A549 (cell line): ENCODE measurements around the gene RMP24.

Experiments used
- ATAC-seq, 2 experiments: fragments of 200-7000 bp in 1 of 2; fragments of >200 bp in 1 of 2; cut with Nextera tagmentation in 1 of 2; cut with Tn5 transposase in 1 of 2; 3 replicates each; pipeline versions ENCODE4 v1.8.0 to v1.9.1; 2018 to 2020; ENCODE audit warnings: mild to moderate bottlenecking in 1 of 2, moderate library complexity in 1 of 2
- CTCF ChIA-PET: fragments of 300-600 bp; sonication (Branson Sonifier 250); formaldehyde crosslinking; extraction: SDS; loops from one replicate; lab custom pipeline; 2021; ENCODE audit warnings: antibody characterized with exemption, inconsistent platforms; lab: Yijun Ruan, JAX
- POLR2A ChIA-PET: fragments of 350-600 bp; formaldehyde crosslinking; extraction: SDS; loops from one replicate; lab custom pipeline; 2021; ENCODE audit warnings: antibody characterized with exemption, inconsistent platforms; lab: Yijun Ruan, JAX
- DNase-seq, 2 experiments: peaks; one replicate each; pipeline versions ENCODE4 v3.0.0 to v3.0.0-alpha.2; 2011 to 2016; ENCODE audit warnings: low read depth in 1 of 2, low spot score in 1 of 2
- FAIRE-seq: peaks from 2 replicates; lab custom pipeline; 2011; peaks lifted over from hg19 to GRCh38; lab: Jason Lieb, UNC
- H3K27ac ChIP-seq, 2 experiments: fragments of >200 bp; sonication (Bioruptor Twin); formaldehyde crosslinking; 3 replicates each; pipeline ENCODE4 v1.5.1; 2016 to 2017
- H3K4me1 ChIP-seq: fragments of >200 bp; sonication (Bioruptor Twin); formaldehyde crosslinking; 3 replicates; pipeline ENCODE4 v1.6.1; 2016
- H3K4me2 ChIP-seq: fragments of >200 bp; sonication (Bioruptor Twin); formaldehyde crosslinking; 3 replicates; pipeline ENCODE4 v1.6.1; 2016
- H3K4me3 ChIP-seq: fragments of >200 bp; sonication (Bioruptor Twin); formaldehyde crosslinking; 3 replicates; pipeline ENCODE4 v1.5.1; 2016
- H3K9me3 ChIP-seq: fragments of >200 bp; sonication (Bioruptor Twin); formaldehyde crosslinking; 3 replicates; pipeline ENCODE4 v1.6.1; 2016
- CEBPB ChIP-seq, 2 experiments: fragments of >200 bp in 1 of 2; sonication (Bioruptor Twin) in 1 of 2; formaldehyde crosslinking in 1 of 2; IDR thresholded peaks; 2 replicates each; pipeline ENCODE4 v1.6.1; 2012 to 2016
- EP300 ChIP-seq, 2 experiments: fragments of >200 bp; sonication (Bioruptor Twin); formaldehyde crosslinking; IDR thresholded peaks; 2 replicates in 1 of 2; 3 replicates in 1 of 2; pipeline ENCODE4 v1.6.1; 2016 to 2017
- FOSB ChIP-seq: fragments of 250-450 bp; sonication (Bioruptor Pico); IDR thresholded peaks from 2 replicates; pipeline ENCODE4 v1.5.0; 2020; ENCODE audit warnings: mild to moderate bottlenecking, moderate library complexity
- FOXS1 ChIP-seq: fragments of 250-450 bp; sonication (Bioruptor Pico); IDR thresholded peaks from 2 replicates; pipeline ENCODE4 v1.5.0; 2020; ENCODE audit warnings: mild to moderate bottlenecking, moderate library complexity
- GATA3 ChIP-seq: IDR thresholded peaks from 2 replicates; pipeline ENCODE4 v1.6.1; 2012; ENCODE audit warnings: borderline replicate concordance
- HEYL ChIP-seq: fragments of 250-450 bp; sonication (Bioruptor Pico); IDR thresholded peaks from 2 replicates; pipeline ENCODE4 v1.8.0; 2021; ENCODE audit warnings: mild to moderate bottlenecking, moderate library complexity
- HOXB5 ChIP-seq: fragments of 250-450 bp; sonication (Bioruptor Pico); IDR thresholded peaks from 2 replicates; pipeline ENCODE4 v1.5.0; 2020; ENCODE audit warnings: mild to moderate bottlenecking, moderate library complexity
- JUNB ChIP-seq: fragments of >200 bp; sonication (Bioruptor Twin); formaldehyde crosslinking; IDR thresholded peaks from 2 replicates; pipeline ENCODE4 v1.6.1; 2016
- KDM1A ChIP-seq: fragments of 200-600 bp; sonication (generic); IDR thresholded peaks from 2 replicates; pipeline ENCODE4 v1.6.1; 2016; ENCODE audit warnings: low read depth, mild to moderate bottlenecking
- KDM5A ChIP-seq: fragments of 200-600 bp; sonication (generic); IDR thresholded peaks from 2 replicates; pipeline ENCODE4 v1.6.1; 2016; ENCODE audit warnings: antibody characterized with exemption, mild to moderate bottlenecking
- MAZ ChIP-seq: fragments of 150-350 bp; IDR thresholded peaks from 2 replicates; pipeline ENCODE4 v1.6.1; 2014; ENCODE audit warnings: antibody characterized with exemption, low read depth, low read length, borderline replicate concordance
- MYC ChIP-seq: IDR thresholded peaks from 2 replicates; pipeline ENCODE4 v1.6.1; 2012; ENCODE audit warnings: mild to moderate bottlenecking, inconsistent platforms, low read length, improper control_type of control experiment, borderline replicate concordance
- NPAS2 ChIP-seq: fragments of 250-450 bp; sonication (Bioruptor Pico); IDR thresholded peaks from 2 replicates; pipeline ENCODE4 v1.8.0; 2022; ENCODE audit warnings: mild to moderate bottlenecking, moderate library complexity, borderline replicate concordance
- PHF8 ChIP-seq: fragments of 200-600 bp; sonication (generic); IDR thresholded peaks from 2 replicates; pipeline ENCODE4 v1.6.1; 2016; ENCODE audit warnings: low read depth, mild to moderate bottlenecking, antibody characterized with exemption, moderate library complexity, borderline replicate concordance
- POLR2AphosphoS2 ChIP-seq: conservative IDR thresholded peaks from 2 replicates; pipeline ENCODE4 v1.6.1; 2012; ENCODE audit warnings: low read length, improper control_type of control experiment, inconsistent platforms
- RARB ChIP-seq: fragments of 250-450 bp; sonication (Bioruptor Pico); IDR thresholded peaks from 2 replicates; pipeline ENCODE4 v1.8.0; 2021; ENCODE audit warnings: mild to moderate bottlenecking, moderate library complexity
- RCOR1 ChIP-seq: fragments of 150-350 bp; IDR thresholded peaks from 2 replicates; pipeline ENCODE4 v1.6.1; 2014; ENCODE audit warnings: antibody characterized with exemption, low read length, low read depth
- SREBF2 ChIP-seq: fragments of 450-650 bp; IDR thresholded peaks from 2 replicates; pipeline ENCODE4 v1.6.1; 2014; ENCODE audit warnings: mild to moderate bottlenecking, moderate library complexity
- ZSCAN20 ChIP-seq: fragments of 250-450 bp; sonication (Bioruptor Pico); IDR thresholded peaks from 2 replicates; pipeline ENCODE4 v1.8.0; 2022; ENCODE audit warnings: mild to moderate bottlenecking, moderate library complexity
- WGBS: methylation state at CpG from one replicate; pipeline ENCODE4 v1.1.6; 2017; ENCODE audit errors: missing lambda C conversion rate; 5-methylcytosine and 5-hydroxymethylcytosine counted together
- TF ChIP-seq, protein P1 (sequence below): fragments of 250-450 bp; sonication (Bioruptor Pico); IDR thresholded peaks from 2 replicates; pipeline ENCODE4 v1.5.0; 2021; ENCODE audit warnings: mild to moderate bottlenecking, moderate library complexity, borderline replicate concordance
- TF ChIP-seq, protein P2 (sequence below): fragments of >200 bp; sonication (Bioruptor Twin); formaldehyde crosslinking; IDR thresholded peaks from 3 replicates; pipeline ENCODE4 v1.5.1; 2016
- TF ChIP-seq, protein P3 (sequence below): fragments of 200-600 bp; sonication (generic); IDR thresholded peaks from 2 replicates; pipeline ENCODE4 v1.6.1; 2016; ENCODE audit warnings: antibody characterized with exemption, mild to moderate bottlenecking, moderate library complexity
- TF ChIP-seq, protein P4 (sequence below): fragments of >200 bp; sonication (Bioruptor Twin); formaldehyde crosslinking; IDR thresholded peaks from 2 replicates; pipeline ENCODE4 v1.6.1; 2016
- TF ChIP-seq, protein P5 (sequence below): IDR thresholded peaks from 2 replicates; pipeline ENCODE4 v1.6.1; 2012
- TF ChIP-seq, protein P6 (sequence below): fragments of 450-650 bp; IDR thresholded peaks from 2 replicates; pipeline ENCODE4 v1.6.1; 2014; ENCODE audit warnings: antibody characterized with exemption

RMP24 gene

DNA sequence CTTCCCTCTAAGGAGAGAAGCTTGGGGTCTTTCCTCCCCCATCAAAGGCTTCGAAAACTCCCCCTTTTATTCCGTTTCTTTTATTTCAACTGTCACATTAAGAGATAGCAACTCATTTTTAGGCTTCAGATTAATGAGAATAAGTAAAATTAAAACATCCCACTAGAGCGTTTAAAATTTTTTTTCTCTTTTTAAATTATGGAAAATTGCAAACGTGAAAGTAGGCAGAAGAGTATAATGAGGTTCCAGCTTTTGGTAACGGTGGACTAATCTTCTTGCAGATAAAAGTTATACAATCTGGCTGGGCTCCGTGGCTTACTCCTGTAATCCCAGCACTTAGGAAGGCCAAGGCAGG is 21.9 kb upstream of the RMP24 start:
- H3K9me3 ChIP-seq: no peaks in the 10 kb centered on the region
- CTCF ChIA-PET: interaction anchor here (0.7 to 3.3 kb wide), 15 partner anchors 8 to 199 kb away, joined by 3 to 18 read pairs (median 5); no protein-coding TSS in a partner anchor
- DNase-seq: no peak
- peak overlapping the region; percentile 66 for H3K4me2 ChIP-seq
- H3K4me1 ChIP-seq: no peaks in the 10 kb centered on the region
- TF ChIP-seq SREBF2 (no peak), KDM5A (no peak), RARB (CRISPR knock-in tag) (no peak), GATA3 (no peak), MYC (no peak), HOXB5 (no peak), RCOR1 (no peak)
- TF ChIP-seq, protein P1, sequence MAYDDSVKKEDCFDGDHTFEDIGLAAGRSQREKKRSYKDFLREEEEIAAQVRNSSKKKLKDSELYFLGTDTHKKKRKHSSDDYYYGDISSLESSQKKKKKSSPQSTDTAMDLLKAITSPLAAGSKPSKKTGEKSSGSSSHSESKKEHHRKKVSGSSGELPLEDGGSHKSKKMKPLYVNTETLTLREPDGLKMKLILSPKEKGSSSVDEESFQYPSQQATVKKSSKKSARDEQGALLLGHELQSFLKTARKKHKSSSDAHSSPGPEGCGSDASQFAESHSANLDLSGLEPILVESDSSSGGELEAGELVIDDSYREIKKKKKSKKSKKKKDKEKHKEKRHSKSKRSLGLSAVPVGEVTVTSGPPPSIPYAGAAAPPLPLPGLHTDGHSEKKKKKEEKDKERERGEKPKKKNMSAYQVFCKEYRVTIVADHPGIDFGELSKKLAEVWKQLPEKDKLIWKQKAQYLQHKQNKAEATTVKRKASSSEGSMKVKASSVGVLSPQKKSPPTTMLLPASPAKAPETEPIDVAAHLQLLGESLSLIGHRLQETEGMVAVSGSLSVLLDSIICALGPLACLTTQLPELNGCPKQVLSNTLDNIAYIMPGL: no peak
- FAIRE-seq: no peak
- 5% methylated on average over 6 of the region's 6 CpGs for WGBS
- POLR2A ChIA-PET: no interaction called here
- no peak for ATAC-seq
- no peak overlapping the region for H3K27ac ChIP-seq
- no peak overlapping the region; the same call in 2 of the 3 replicates for H3K4me3 ChIP-seq

DNA sequence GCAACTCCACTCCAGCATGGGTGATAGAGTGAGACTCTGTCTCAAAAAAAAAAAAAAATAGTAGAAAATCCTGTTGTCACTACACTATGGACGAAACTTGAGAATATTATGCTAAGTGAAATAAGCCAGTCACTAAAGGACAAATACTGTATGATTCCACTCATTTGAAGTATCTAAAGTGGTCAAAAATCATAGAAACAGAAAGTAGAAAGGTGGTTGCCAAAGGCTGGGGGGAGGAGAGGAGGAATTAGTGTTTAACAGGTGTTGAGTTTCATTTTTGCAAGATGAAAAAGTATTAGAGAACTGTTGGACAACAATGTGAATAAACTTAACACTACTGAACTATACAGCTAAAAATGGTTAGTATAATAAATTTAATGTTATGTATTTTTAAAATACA is 18.8 kb upstream of the RMP24 start:
- WGBS: 75% methylated on average over 1 of the region's 1 CpG
- ChIA-PET CTCF (no interaction called here), POLR2A (no interaction called here)
- no peak for DNase-seq
- Histone ChIP-seq H3K4me1 (no peaks in the 10 kb centered on the region), H3K4me2 (no peak overlapping the region), H3K27ac (no peak overlapping the region), H3K4me3 (no peak overlapping the region), H3K9me3 (no peaks in the 10 kb centered on the region)
- TF ChIP-seq CEBPB (IDR thresholded peaks at IDR 0.05) (no peak), FOSB (CRISPR knock-in tag) (no peak), PHF8 (no peak), HEYL (CRISPR knock-in tag) (no peak), MAZ (no peak), JUNB (no peak), NPAS2 (CRISPR knock-in tag) (no peak), FOXS1 (CRISPR knock-in tag) (no peak), KDM1A (no peak), KDM5A (no peak)
- TF ChIP-seq, protein P2, sequence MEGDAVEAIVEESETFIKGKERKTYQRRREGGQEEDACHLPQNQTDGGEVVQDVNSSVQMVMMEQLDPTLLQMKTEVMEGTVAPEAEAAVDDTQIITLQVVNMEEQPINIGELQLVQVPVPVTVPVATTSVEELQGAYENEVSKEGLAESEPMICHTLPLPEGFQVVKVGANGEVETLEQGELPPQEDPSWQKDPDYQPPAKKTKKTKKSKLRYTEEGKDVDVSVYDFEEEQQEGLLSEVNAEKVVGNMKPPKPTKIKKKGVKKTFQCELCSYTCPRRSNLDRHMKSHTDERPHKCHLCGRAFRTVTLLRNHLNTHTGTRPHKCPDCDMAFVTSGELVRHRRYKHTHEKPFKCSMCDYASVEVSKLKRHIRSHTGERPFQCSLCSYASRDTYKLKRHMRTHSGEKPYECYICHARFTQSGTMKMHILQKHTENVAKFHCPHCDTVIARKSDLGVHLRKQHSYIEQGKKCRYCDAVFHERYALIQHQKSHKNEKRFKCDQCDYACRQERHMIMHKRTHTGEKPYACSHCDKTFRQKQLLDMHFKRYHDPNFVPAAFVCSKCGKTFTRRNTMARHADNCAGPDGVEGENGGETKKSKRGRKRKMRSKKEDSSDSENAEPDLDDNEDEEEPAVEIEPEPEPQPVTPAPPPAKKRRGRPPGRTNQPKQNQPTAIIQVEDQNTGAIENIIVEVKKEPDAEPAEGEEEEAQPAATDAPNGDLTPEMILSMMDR: no peak
- ATAC-seq: no peak
- no peak for FAIRE-seq

DNA sequence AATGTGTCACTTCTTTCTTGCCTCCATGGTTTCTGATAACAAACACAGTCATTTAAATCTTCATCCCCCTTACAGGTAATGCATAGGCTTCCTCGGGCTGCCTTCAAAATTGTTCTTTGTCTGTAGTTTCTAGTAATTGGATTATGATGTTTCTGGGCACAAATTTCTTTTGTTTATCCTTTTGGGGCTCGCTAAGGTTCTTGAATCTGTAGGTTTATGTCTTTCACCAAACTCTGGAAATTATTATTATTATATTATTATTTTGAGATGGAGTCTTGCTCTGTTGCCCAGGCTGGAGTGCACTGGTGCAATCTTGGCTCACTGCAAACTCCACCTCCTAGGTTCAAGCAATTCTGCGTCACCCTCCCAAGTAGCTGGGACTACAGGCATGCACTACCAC is 16.3 kb upstream of the RMP24 start:
- no peak overlapping the region for H3K27ac ChIP-seq
- DNase-seq (no peak), FAIRE-seq (no peak), ATAC-seq (no peak)
- H3K9me3 ChIP-seq: peaks cover 7% of the 10 kb centered on the region; the same call in 1 of the 3 replicates
- H3K4me2 ChIP-seq: no peak overlapping the region
- no peak overlapping the region for H3K4me3 ChIP-seq
- WGBS: 22% methylated on average over 3 of the region's 3 CpGs
- ChIA-PET CTCF (no interaction called here), POLR2A (no interaction called here)
- no peaks in the 10 kb centered on the region for H3K4me1 ChIP-seq
- TF ChIP-seq JUNB: no peak
- TF ChIP-seq, protein P3, sequence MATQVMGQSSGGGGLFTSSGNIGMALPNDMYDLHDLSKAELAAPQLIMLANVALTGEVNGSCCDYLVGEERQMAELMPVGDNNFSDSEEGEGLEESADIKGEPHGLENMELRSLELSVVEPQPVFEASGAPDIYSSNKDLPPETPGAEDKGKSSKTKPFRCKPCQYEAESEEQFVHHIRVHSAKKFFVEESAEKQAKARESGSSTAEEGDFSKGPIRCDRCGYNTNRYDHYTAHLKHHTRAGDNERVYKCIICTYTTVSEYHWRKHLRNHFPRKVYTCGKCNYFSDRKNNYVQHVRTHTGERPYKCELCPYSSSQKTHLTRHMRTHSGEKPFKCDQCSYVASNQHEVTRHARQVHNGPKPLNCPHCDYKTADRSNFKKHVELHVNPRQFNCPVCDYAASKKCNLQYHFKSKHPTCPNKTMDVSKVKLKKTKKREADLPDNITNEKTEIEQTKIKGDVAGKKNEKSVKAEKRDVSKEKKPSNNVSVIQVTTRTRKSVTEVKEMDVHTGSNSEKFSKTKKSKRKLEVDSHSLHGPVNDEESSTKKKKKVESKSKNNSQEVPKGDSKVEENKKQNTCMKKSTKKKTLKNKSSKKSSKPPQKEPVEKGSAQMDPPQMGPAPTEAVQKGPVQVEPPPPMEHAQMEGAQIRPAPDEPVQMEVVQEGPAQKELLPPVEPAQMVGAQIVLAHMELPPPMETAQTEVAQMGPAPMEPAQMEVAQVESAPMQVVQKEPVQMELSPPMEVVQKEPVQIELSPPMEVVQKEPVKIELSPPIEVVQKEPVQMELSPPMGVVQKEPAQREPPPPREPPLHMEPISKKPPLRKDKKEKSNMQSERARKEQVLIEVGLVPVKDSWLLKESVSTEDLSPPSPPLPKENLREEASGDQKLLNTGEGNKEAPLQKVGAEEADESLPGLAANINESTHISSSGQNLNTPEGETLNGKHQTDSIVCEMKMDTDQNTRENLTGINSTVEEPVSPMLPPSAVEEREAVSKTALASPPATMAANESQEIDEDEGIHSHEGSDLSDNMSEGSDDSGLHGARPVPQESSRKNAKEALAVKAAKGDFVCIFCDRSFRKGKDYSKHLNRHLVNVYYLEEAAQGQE: no peak
- no peak for TF ChIP-seq CEBPB (IDR thresholded peaks at IDR 0.05)
- TF ChIP-seq EP300 (IDR thresholded peaks at IDR 0.05): no peak
- TF ChIP-seq ZSCAN20 (CRISPR knock-in tag): no peak
- TF ChIP-seq, protein P4, sequence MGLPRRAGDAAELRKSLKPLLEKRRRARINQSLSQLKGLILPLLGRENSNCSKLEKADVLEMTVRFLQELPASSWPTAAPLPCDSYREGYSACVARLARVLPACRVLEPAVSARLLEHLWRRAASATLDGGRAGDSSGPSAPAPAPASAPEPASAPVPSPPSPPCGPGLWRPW: no peak
- TF ChIP-seq HOXB5: no peak
- TF ChIP-seq, protein P5, sequence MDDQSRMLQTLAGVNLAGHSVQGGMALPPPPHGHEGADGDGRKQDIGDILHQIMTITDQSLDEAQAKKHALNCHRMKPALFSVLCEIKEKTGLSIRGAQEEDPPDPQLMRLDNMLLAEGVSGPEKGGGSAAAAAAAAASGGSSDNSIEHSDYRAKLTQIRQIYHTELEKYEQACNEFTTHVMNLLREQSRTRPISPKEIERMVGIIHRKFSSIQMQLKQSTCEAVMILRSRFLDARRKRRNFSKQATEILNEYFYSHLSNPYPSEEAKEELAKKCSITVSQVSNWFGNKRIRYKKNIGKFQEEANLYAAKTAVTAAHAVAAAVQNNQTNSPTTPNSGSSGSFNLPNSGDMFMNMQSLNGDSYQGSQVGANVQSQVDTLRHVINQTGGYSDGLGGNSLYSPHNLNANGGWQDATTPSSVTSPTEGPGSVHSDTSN: no peak
- TF ChIP-seq KDM1A: no peak
- TF ChIP-seq, protein P6, sequence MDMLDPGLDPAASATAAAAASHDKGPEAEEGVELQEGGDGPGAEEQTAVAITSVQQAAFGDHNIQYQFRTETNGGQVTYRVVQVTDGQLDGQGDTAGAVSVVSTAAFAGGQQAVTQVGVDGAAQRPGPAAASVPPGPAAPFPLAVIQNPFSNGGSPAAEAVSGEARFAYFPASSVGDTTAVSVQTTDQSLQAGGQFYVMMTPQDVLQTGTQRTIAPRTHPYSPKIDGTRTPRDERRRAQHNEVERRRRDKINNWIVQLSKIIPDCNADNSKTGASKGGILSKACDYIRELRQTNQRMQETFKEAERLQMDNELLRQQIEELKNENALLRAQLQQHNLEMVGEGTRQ: no peak
- no peak for TF ChIP-seq FOSB (CRISPR knock-in tag)
- TF ChIP-seq POLR2AphosphoS2: no peak
